OCI-LY1 (cell line): ENCODE measurements around the gene C13orf46.

ENCODE experiments used
- H2AFZ ChIP-seq: fragments of 200-600 bp; sonication (generic), shearing (Covaris generic); 2 replicates; pipeline ENCODE4 v1.6.0; 2014; ENCODE audit warnings: antibody characterized with exemption, mild to moderate bottlenecking, low read length
- H3F3A ChIP-seq: fragments of 200-600 bp; sonication (generic), shearing (Covaris generic); 2 replicates; pipeline ENCODE4 v1.6.0; 2014; ENCODE audit warnings: mild to moderate bottlenecking, antibody characterized with exemption, low read length, moderate library complexity; ENCODE audit not compliant: insufficient read depth
- H3K27ac ChIP-seq: fragments of 200-600 bp; sonication (generic); 2 replicates; pipeline ENCODE4 v1.5.1; 2014; ENCODE audit warnings: low read length, mixed run types, mild to moderate bottlenecking, low read depth; ENCODE audit not compliant: poor library complexity, severe bottlenecking
- H3K27me3 ChIP-seq: fragments of 200-600 bp; sonication (generic); 2 replicates; pipeline ENCODE4 v1.6.0; 2014; ENCODE audit warnings: antibody characterized with exemption, mild to moderate bottlenecking, low read length, moderate library complexity; ENCODE audit not compliant: insufficient read depth
- H3K36me3 ChIP-seq: fragments of 200-600 bp; sonication (generic); 2 replicates; pipeline ENCODE4 v1.6.1; 2014; ENCODE audit warnings: mild to moderate bottlenecking, antibody characterized with exemption, low read length, moderate library complexity, mixed read lengths; ENCODE audit not compliant: insufficient read depth
- H3K4me1 ChIP-seq: fragments of 200-600 bp; sonication (generic); 2 replicates; pipeline ENCODE4 v1.5.1; 2014; ENCODE audit warnings: mild to moderate bottlenecking, low read length, moderate library complexity; ENCODE audit not compliant: insufficient read depth, severe bottlenecking
- H3K4me2 ChIP-seq: fragments of 200-600 bp; sonication (generic), shearing (Covaris generic); 2 replicates; pipeline ENCODE4 v1.6.1; 2014; ENCODE audit warnings: low read length
- H3K4me3 ChIP-seq: fragments of 200-600 bp; sonication (generic); 2 replicates; pipeline ENCODE4 v1.5.1; 2014; ENCODE audit warnings: low read length, low read depth, mild to moderate bottlenecking, mixed read lengths; ENCODE audit not compliant: poor library complexity, severe bottlenecking
- H3K79me2 ChIP-seq: fragments of 200-600 bp; shearing (Covaris generic); 2 replicates; pipeline ENCODE4 v1.6.1; 2016; ENCODE audit warnings: mixed run types, low read length, mixed read lengths; ENCODE audit not compliant: insufficient read depth
- H3K9ac ChIP-seq: fragments of 200-600 bp; sonication (generic), shearing (Covaris generic); 2 replicates; pipeline ENCODE4 v1.6.1; 2014; ENCODE audit warnings: mild to moderate bottlenecking, low read length, mixed read lengths
- H3K9me2 ChIP-seq: fragments of 200-600 bp; sonication (generic), shearing (Covaris generic); 2 replicates; pipeline ENCODE4 v1.6.1; 2014; ENCODE audit warnings: low read depth, mild to moderate bottlenecking, low read length, mixed read lengths
- H3K9me3 ChIP-seq: fragments of 200-600 bp; shearing (Covaris generic); 2 replicates; pipeline ENCODE4 v1.6.1; 2014; ENCODE audit warnings: low read length, mixed read lengths
- H4K20me1 ChIP-seq: fragments of 200-600 bp; sonication (generic), shearing (Covaris generic); 2 replicates; pipeline ENCODE4 v1.6.0; 2016; ENCODE audit warnings: mild to moderate bottlenecking, low read length; ENCODE audit not compliant: insufficient read depth
- EZH2 ChIP-seq: fragments of 200-600 bp; sonication (generic), shearing (Covaris generic); IDR thresholded peaks from 2 replicates; pipeline ENCODE4 v1.8.0; 2017; ENCODE audit warnings: borderline replicate concordance, mixed run types, mild to moderate bottlenecking, antibody characterized with exemption, low read length, moderate library complexity, mixed read lengths
- TF ChIP-seq, protein P1 (sequence below): fragments of 200-600 bp; sonication (generic), shearing (Covaris generic); IDR thresholded peaks from 2 replicates; pipeline ENCODE4 v1.5.1; 2017; ENCODE audit warnings: mild to moderate bottlenecking, antibody characterized with exemption, low read length, moderate library complexity, mixed read lengths

Gene C13orf46

DNA sequence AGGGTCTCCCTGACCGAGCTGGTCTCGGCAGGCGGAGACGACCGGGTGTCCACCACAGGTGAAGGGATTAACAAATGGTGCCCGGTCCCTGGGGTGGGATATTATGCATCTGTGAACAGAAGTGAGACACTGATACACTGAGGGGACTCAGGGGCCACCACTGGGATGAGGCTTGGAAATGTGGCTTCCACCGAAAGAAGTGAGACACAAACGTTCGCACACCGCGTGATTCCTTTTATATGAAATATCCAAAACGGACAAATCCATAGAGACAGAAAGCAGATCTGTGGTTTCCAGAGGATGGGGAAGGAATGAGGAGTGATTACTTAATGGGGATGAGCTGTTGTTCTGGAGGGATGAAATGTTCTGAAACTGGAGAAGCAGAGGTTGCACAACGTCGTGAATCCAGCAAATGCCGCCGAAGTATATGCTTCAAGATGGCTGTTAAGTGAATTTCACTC, 47.5 kb downstream of the C13orf46 start:
- Histone ChIP-seq H3K27me3 (peaks cover 12% of the 10 kb centered on the region; the same call in 1 of the 2 replicates), H3F3A (no peaks in the 10 kb centered on the region), H3K4me2 (no peak overlapping the region), H3K4me3 (no peak overlapping the region), H3K4me1 (no peaks in the 10 kb centered on the region), H3K79me2 (no peaks in the 10 kb centered on the region), H3K36me3 (no peaks in the 10 kb centered on the region; the same call in 1 of the 2 replicates), H2AFZ (no peak overlapping the region), H3K9ac (no peak overlapping the region), H3K27ac (no peak overlapping the region), H3K9me2 (no peaks in the 10 kb centered on the region), H3K9me3 (peaks cover 3% of the 10 kb centered on the region; the same call in 1 of the 2 replicates), H4K20me1 (no peaks in the 10 kb centered on the region)
- TF ChIP-seq EZH2, result no peak
- TF ChIP-seq, protein P1, sequence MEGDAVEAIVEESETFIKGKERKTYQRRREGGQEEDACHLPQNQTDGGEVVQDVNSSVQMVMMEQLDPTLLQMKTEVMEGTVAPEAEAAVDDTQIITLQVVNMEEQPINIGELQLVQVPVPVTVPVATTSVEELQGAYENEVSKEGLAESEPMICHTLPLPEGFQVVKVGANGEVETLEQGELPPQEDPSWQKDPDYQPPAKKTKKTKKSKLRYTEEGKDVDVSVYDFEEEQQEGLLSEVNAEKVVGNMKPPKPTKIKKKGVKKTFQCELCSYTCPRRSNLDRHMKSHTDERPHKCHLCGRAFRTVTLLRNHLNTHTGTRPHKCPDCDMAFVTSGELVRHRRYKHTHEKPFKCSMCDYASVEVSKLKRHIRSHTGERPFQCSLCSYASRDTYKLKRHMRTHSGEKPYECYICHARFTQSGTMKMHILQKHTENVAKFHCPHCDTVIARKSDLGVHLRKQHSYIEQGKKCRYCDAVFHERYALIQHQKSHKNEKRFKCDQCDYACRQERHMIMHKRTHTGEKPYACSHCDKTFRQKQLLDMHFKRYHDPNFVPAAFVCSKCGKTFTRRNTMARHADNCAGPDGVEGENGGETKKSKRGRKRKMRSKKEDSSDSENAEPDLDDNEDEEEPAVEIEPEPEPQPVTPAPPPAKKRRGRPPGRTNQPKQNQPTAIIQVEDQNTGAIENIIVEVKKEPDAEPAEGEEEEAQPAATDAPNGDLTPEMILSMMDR, result no peak

DNA sequence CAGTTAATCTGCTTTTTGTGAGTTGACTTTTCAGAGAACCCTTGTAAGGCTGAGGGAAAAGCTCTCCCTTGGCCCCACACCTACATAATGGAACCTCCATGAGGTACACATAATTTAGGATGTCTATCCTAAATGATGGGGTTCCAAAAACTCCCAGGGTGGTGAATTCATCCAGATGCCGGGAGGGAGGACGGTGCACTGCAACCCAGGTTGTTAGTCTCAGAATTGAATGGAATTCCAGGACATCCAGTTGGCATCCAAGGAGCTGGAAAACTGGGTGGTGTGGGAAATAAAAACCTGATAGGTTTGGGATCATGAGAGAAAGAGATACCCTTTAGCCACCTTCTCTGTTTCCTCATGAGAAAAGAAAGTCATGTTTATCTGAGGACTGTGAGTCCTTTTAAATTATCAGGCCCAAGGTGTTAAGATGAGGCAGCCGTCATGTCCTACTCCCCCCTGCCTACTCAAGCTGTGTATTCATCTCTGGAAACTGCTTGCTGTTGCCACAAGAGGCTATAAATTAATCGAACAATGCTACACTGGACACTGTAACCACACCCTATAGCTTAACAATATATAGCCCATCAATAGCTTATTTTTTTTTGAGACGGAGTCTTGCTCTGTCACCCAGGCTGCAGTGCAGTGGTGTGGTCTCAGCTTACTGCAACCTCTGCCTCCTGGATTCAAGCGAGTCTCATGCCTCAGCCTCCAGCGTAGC, 49.5 kb downstream of the C13orf46 start:
- H3K4me2 ChIP-seq, result no peak overlapping the region
- TF ChIP-seq, protein P1, result no peak
- TF ChIP-seq EZH2, result no peak

DNA sequence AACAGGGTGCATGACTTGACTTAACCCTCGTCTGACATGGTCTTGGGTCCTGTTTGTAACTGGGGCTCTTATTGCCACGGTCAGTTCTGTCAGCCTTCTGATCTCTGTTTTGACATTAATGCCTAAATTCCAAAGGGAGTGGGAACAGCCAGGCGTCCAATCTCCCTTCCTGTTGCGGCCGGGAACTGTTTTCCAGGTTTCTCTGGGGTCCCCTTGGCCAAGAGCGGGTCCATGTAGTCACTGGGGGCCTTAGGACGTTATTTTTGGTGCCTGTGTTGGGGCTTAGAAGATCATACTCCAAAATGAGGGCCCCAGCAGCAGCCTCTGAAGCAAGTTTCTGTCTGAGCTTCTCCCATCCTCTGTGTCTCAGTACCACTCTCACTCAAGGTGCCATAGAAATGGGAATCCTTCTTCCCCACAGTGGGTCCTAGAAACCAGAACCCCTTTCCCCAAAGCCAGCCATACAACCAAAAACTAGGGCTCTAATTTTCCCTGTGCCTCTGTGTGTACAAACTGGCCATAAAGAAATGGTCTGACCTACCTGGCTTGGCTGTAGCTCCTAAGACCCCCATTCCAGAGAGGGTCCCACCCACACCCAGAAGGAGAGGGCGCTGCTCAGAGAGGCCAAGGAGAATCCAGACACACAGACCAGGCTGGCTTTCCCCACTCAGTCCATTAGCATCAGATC, 50.4 kb downstream of the C13orf46 start:
- Histone ChIP-seq H3K9me3 (peaks cover 3% of the 10 kb centered on the region; the same call in 1 of the 2 replicates), H2AFZ (no peak overlapping the region), H3K36me3 (no peaks in the 10 kb centered on the region; the same call in 1 of the 2 replicates), H3K27ac (no peak overlapping the region), H3K4me1 (no peaks in the 10 kb centered on the region), H3F3A (no peaks in the 10 kb centered on the region), H3K4me3 (no peak overlapping the region), H3K9ac (no peak overlapping the region), H4K20me1 (no peaks in the 10 kb centered on the region), H3K79me2 (no peaks in the 10 kb centered on the region), H3K27me3 (peaks cover 7% of the 10 kb centered on the region; the same call in 1 of the 2 replicates), H3K9me2 (no peaks in the 10 kb centered on the region), H3K4me2 (no peak overlapping the region)
- TF ChIP-seq EZH2, result no peak
- TF ChIP-seq, protein P1, result no peak

More for the DNA sequence above, 49.5 kb downstream of the C13orf46 start:
- Histone ChIP-seq H3K9me2 (no peaks in the 10 kb centered on the region), H3K4me1 (no peaks in the 10 kb centered on the region), H3K27me3 (peaks cover 7% of the 10 kb centered on the region; the same call in 1 of the 2 replicates), H2AFZ (no peak overlapping the region), H3F3A (no peaks in the 10 kb centered on the region), H4K20me1 (no peaks in the 10 kb centered on the region), H3K9me3 (peaks cover 3% of the 10 kb centered on the region; the same call in 1 of the 2 replicates), H3K9ac (no peak overlapping the region), H3K4me3 (no peak overlapping the region), H3K27ac (no peak overlapping the region), H3K79me2 (no peaks in the 10 kb centered on the region), H3K36me3 (no peaks in the 10 kb centered on the region; the same call in 1 of the 2 replicates)
